ENCODE results near the gene RECQL. TPM values are rescaled to one million over a fixed set of nuclear protein-coding genes. Genes with fewer than 3 reads are reported as not detected.

Gene RECQL
- total RNA-seq, 1 donor from 2014 or later = 50.4 TPM

GRCh38 chr12:21529456-21529855, 28.0 kb upstream of the RECQL start:
- Mint-ChIP-seq H3K27me3 (ENCODE audit: insufficient read depth, low read depth) (peaks cover 6% of the 10 kb centered on the region), H3K36me3 (no peaks in the 10 kb centered on the region), H3K4me1 (peaks cover 5% of the 10 kb centered on the region), H3K4me3 (no peak overlapping the region), H3K9me3 (no peaks in the 10 kb centered on the region), H3K27ac (no peak overlapping the region)
- Histone ChIP-seq H3K4me1 (peaks cover 3% of the 10 kb centered on the region), H4K20me1 (ENCODE audit: low read depth) (no peaks in the 10 kb centered on the region), H3K9ac (no peak overlapping the region), H3K27ac (no peak overlapping the region), H3K9me3 (ENCODE audit: low read depth) (no peaks in the 10 kb centered on the region), H3K27me3 (peaks cover 75% of the 10 kb centered on the region), H3F3A (ENCODE audit: low read depth) (peaks cover 6% of the 10 kb centered on the region), H3K36me3 (no peaks in the 10 kb centered on the region), H3K4me2 (no peak overlapping the region), H3K79me2 (ENCODE audit: low read depth) (no peaks in the 10 kb centered on the region), H3K4me3 (no peak overlapping the region), H2AFZ (replicated peaks) (no peak overlapping the region)
- DNase-seq (ENCODE audit: low spot score) = no peak
- TF ChIP-seq EZH2phosphoT487 (IDR thresholded peaks at IDR 0.05) (no peak), EZH2 (IDR thresholded peaks at IDR 0.05) (no peak)
- TF ChIP-seq, protein P1, sequence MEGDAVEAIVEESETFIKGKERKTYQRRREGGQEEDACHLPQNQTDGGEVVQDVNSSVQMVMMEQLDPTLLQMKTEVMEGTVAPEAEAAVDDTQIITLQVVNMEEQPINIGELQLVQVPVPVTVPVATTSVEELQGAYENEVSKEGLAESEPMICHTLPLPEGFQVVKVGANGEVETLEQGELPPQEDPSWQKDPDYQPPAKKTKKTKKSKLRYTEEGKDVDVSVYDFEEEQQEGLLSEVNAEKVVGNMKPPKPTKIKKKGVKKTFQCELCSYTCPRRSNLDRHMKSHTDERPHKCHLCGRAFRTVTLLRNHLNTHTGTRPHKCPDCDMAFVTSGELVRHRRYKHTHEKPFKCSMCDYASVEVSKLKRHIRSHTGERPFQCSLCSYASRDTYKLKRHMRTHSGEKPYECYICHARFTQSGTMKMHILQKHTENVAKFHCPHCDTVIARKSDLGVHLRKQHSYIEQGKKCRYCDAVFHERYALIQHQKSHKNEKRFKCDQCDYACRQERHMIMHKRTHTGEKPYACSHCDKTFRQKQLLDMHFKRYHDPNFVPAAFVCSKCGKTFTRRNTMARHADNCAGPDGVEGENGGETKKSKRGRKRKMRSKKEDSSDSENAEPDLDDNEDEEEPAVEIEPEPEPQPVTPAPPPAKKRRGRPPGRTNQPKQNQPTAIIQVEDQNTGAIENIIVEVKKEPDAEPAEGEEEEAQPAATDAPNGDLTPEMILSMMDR (IDR thresholded peaks at IDR 0.05) = no peak

GRCh38 chr12:21528953-21529352, 27.5 kb upstream of the RECQL start:
- peaks cover 3% of the 10 kb centered on the region for H3K4me1 ChIP-seq
- H3K36me3 ChIP-seq = no peaks in the 10 kb centered on the region
- DNase-seq (ENCODE audit: low spot score) = no peak
- no peak for TF ChIP-seq EZH2phosphoT487 (IDR thresholded peaks at IDR 0.05)
- TF ChIP-seq EZH2 (IDR thresholded peaks at IDR 0.05) = no peak
- TF ChIP-seq, protein P1 (IDR thresholded peaks at IDR 0.05) = no peak
- H4K20me1 ChIP-seq (ENCODE audit: low read depth) = no peaks in the 10 kb centered on the region
- Mint-ChIP-seq H3K27me3 (ENCODE audit: insufficient read depth, low read depth) (peaks cover 3% of the 10 kb centered on the region), H3K36me3 (no peaks in the 10 kb centered on the region), H3K4me1 (peaks cover 5% of the 10 kb centered on the region), H3K4me3 (no peak overlapping the region), H3K9me3 (no peaks in the 10 kb centered on the region), H3K27ac (no peak overlapping the region)
- peaks cover 75% of the 10 kb centered on the region for H3K27me3 ChIP-seq
- no peak overlapping the region for H3K4me2 ChIP-seq
- no peak overlapping the region for H3K4me3 ChIP-seq
- H3K9ac ChIP-seq = no peak overlapping the region
- no peaks in the 10 kb centered on the region for H3K79me2 ChIP-seq (ENCODE audit: low read depth)
- no peak overlapping the region for H3K27ac ChIP-seq
- H3F3A ChIP-seq (ENCODE audit: low read depth) = peaks cover 6% of the 10 kb centered on the region
- no peaks in the 10 kb centered on the region for H3K9me3 ChIP-seq (ENCODE audit: low read depth)
- H2AFZ ChIP-seq (replicated peaks) = no peak overlapping the region

DNA sequence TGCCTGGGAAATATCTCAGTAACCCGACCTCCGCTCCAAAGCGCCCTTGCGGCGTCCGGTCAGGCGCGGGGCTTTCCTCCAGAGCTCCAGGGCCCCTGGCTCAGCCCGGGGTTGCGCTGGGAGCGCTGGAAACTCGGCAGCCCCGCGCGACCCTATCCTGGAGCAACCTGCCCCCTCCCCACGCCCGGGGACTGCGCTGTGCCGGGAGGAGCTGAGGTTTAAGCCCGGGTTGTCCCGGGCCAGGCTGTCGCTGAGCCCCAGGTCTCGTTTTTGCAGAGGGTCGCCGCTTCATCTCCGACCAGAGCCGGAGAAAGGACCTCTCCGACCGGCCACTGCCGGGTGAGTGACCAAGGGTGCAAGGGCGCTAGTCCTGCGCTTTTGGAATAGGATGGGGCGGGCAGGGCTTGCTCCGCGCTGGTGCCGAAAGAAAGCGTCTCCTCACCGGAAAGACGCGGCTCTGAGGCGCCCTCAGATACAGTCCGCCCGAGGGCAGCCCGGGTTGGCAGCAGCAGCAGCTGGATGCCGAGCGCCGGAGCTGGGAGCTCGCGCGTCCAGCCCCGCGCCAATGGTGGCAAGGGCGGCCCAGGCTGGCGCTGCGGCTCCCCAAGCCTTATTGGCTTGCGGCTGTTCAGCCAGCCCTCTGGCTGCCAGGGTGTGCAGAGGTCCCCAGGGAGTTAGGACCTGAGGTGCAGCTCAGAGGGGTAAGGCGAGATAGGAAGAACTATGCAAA, 26.2 kb upstream of the RECQL start:
- H3K4me3 ChIP-seq = peak overlapping the region; percentile 67
- H4K20me1 ChIP-seq (ENCODE audit: low read depth) = no peaks in the 10 kb centered on the region
- Mint-ChIP-seq H3K27me3 (ENCODE audit: insufficient read depth, low read depth) (peaks cover 3% of the 10 kb centered on the region), H3K27ac (no peak overlapping the region), H3K4me1 (peaks cover 5% of the 10 kb centered on the region), H3K9me3 (no peaks in the 10 kb centered on the region), H3K36me3 (no peaks in the 10 kb centered on the region), H3K4me3 (peak overlapping the region; percentile 86)
- H3K9ac ChIP-seq = no peak overlapping the region
- peaks cover 75% of the 10 kb centered on the region for H3K27me3 ChIP-seq
- TF ChIP-seq EZH2 (IDR thresholded peaks at IDR 0.05) (peak; percentile 58), EZH2phosphoT487 (IDR thresholded peaks at IDR 0.05) (no peak)
- H3K79me2 ChIP-seq (ENCODE audit: low read depth) = no peaks in the 10 kb centered on the region
- H3F3A ChIP-seq (ENCODE audit: low read depth) = peaks cover 6% of the 10 kb centered on the region
- peak; percentile 86 for DNase-seq (ENCODE audit: low spot score)
- no peaks in the 10 kb centered on the region for H3K36me3 ChIP-seq
- H3K27ac ChIP-seq = no peak overlapping the region
- H3K9me3 ChIP-seq (ENCODE audit: low read depth) = no peaks in the 10 kb centered on the region
- peak overlapping the region; percentile 98 for H2AFZ ChIP-seq (replicated peaks)
- peaks cover 3% of the 10 kb centered on the region for H3K4me1 ChIP-seq
- H3K4me2 ChIP-seq = peak overlapping the region; percentile 86

DNA sequence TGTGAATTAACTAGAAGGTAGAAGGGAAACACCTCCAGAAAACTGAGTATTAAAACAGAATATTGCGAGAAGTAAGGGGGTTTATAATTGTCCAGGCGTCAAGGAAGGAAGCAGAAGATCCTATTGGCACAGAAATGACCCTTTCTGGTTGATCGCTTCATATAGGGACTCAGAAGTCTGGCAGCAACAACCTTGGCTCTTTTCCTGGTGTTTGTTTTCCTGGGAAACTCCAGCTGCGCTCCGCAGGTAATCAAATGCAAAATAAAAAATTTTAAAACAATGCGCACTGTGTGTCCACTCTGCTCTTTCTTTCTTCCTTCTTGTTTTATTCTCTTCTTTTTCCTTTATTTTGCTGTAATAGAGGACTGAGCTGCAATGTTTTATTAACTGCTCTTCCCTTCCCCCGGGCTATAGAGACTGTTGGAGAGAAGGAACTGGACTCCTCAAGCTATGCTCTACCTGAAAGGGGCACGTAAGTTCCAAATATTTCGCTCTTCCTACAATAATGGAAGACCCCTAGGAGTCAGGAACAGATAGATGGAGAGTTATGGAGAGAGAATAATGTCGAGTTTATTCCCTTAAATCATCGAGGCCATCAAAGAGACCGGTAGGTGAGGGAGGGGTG, 25.4 kb upstream of the RECQL start:
- H3K9me3 Mint-ChIP-seq = no peaks in the 10 kb centered on the region
- Histone ChIP-seq H3F3A (ENCODE audit: low read depth) (peaks cover 6% of the 10 kb centered on the region), H3K9me3 (ENCODE audit: low read depth) (no peaks in the 10 kb centered on the region), H3K36me3 (no peaks in the 10 kb centered on the region), H4K20me1 (ENCODE audit: low read depth) (no peaks in the 10 kb centered on the region), H2AFZ (replicated peaks) (peak overlapping the region; percentile 98), H3K79me2 (ENCODE audit: low read depth) (no peaks in the 10 kb centered on the region), H3K27ac (no peak overlapping the region), H3K4me2 (peak overlapping the region; percentile 86), H3K27me3 (peaks cover 69% of the 10 kb centered on the region), H3K4me3 (peak overlapping the region; percentile 67), H3K4me1 (peaks cover 3% of the 10 kb centered on the region), H3K9ac (no peak overlapping the region)
- peaks cover 5% of the 10 kb centered on the region for H3K4me1 Mint-ChIP-seq
- H3K36me3 Mint-ChIP-seq = no peaks in the 10 kb centered on the region
- H3K27ac Mint-ChIP-seq = no peak overlapping the region
- peak overlapping the region; percentile 86 for H3K4me3 Mint-ChIP-seq
- DNase-seq (ENCODE audit: low spot score) = no peak
- peaks cover 3% of the 10 kb centered on the region for H3K27me3 Mint-ChIP-seq (ENCODE audit: insufficient read depth, low read depth)
- TF ChIP-seq, protein P1 (IDR thresholded peaks at IDR 0.05) = no peak
- peak; percentile 9 for TF ChIP-seq EZH2 (IDR thresholded peaks at IDR 0.05)

Data from neural progenitor cell (in vitro differentiated cells).